BLaER1 (cell line): ENCODE results near the gene KLF7.

ENCODE experiments used
- H3K27ac ChIP-seq: shearing (Covaris generic); formaldehyde crosslinking; 2 replicates; pipeline ENCODE4 v1.8.1; 2022
- H3K27me3 ChIP-seq: shearing (Covaris generic); formaldehyde crosslinking; 2 replicates; pipeline ENCODE4 v1.8.1; 2022
- H3K36me3 ChIP-seq: shearing (Covaris generic); formaldehyde crosslinking; 2 replicates; pipeline ENCODE4 v1.8.1; 2022
- H3K4me1 ChIP-seq: shearing (Covaris generic); formaldehyde crosslinking; 2 replicates; pipeline ENCODE4 v1.8.1; 2022
- H3K4me2 ChIP-seq: shearing (Covaris generic); formaldehyde crosslinking; 2 replicates; pipeline ENCODE4 v1.8.1; 2022
- H3K4me3 ChIP-seq: shearing (Covaris generic); formaldehyde crosslinking; 2 replicates; pipeline ENCODE4 v1.8.1; 2022
- H3K9ac ChIP-seq: shearing (Covaris generic); formaldehyde crosslinking; 2 replicates; pipeline ENCODE4 v1.8.1; 2022
- H3K9me3 ChIP-seq: shearing (Covaris generic); formaldehyde crosslinking; 2 replicates; pipeline ENCODE4 v1.8.1; 2022
- H4K20me1 ChIP-seq: shearing (Covaris generic); formaldehyde crosslinking; 2 replicates; pipeline ENCODE4 v1.8.1; 2022
- Cebpa-rat ChIP-seq: shearing (Covaris generic); IDR thresholded peaks from 2 replicates; pipeline ENCODE4 v1.8.1; 2022

The KLF7 gene

GRCh38 chr2:207165121-207166038 lies at the start of gene KLF7:
Gene KLF7 (minus strand): TSS chr2:207165948. CDS start chr2:207165568, 380 bp downstream.
- no peak within 1 kb of the TSS for H3K27ac ChIP-seq
- H4K20me1 ChIP-seq: no peaks in the 10 kb centered on the region
- H3K27me3 ChIP-seq: peaks cover 23% of the 10 kb centered on the region
- H3K9me3 ChIP-seq: peaks cover 8% of the 10 kb centered on the region
- TF ChIP-seq Cebpa-rat: no peak
- H3K4me3 ChIP-seq: no peak within 1 kb of the TSS
- peaks cover 6% of the 10 kb centered on the region for H3K4me1 ChIP-seq
- no peak within 1 kb of the TSS for H3K9ac ChIP-seq
- no peaks in the 10 kb centered on the region for H3K36me3 ChIP-seq
- no peak within 1 kb of the TSS for H3K4me2 ChIP-seq

GRCh38 chr2:207215308-207215707 lies 49.6 kb upstream of the KLF7 start:
- Histone ChIP-seq H4K20me1 (no peaks in the 10 kb centered on the region), H3K27ac (no peak overlapping the region), H3K4me2 (no peak overlapping the region), H3K4me3 (no peak overlapping the region), H3K9me3 (no peaks in the 10 kb centered on the region), H3K27me3 (no peaks in the 10 kb centered on the region), H3K9ac (no peak overlapping the region), H3K36me3 (no peaks in the 10 kb centered on the region), H3K4me1 (no peaks in the 10 kb centered on the region)
- no peak for TF ChIP-seq Cebpa-rat

- no peaks in the 10 kb centered on the region for H3K27me3 ChIP-seq
- no peak overlapping the region for H3K4me2 ChIP-seq
- H3K27ac ChIP-seq: no peak overlapping the region
- H3K4me3 ChIP-seq: no peak overlapping the region
- no peaks in the 10 kb centered on the region for H3K4me1 ChIP-seq
- no peaks in the 10 kb centered on the region for H4K20me1 ChIP-seq
- no peak for TF ChIP-seq Cebpa-rat
- H3K9me3 ChIP-seq: no peaks in the 10 kb centered on the region
- no peak overlapping the region for H3K9ac ChIP-seq
- no peaks in the 10 kb centered on the region for H3K36me3 ChIP-seq
Observed at GRCh38 chr2:207214446-207214845, 48.7 kb upstream of the KLF7 start.

- Histone ChIP-seq H3K9ac (no peak overlapping the region), H3K27me3 (no peaks in the 10 kb centered on the region), H3K27ac (no peak overlapping the region), H3K9me3 (no peaks in the 10 kb centered on the region), H3K4me3 (no peak overlapping the region), H4K20me1 (no peaks in the 10 kb centered on the region), H3K4me2 (no peak overlapping the region), H3K4me1 (no peaks in the 10 kb centered on the region), H3K36me3 (no peaks in the 10 kb centered on the region)
- no peak for TF ChIP-seq Cebpa-rat
Observed at GRCh38 chr2:207206011-207206410, 40.3 kb upstream of the KLF7 start.

GRCh38 chr2:207205173-207205957 lies 39.6 kb upstream of the KLF7 start:
- Histone ChIP-seq H3K27me3 (no peaks in the 10 kb centered on the region), H4K20me1 (no peaks in the 10 kb centered on the region), H3K9ac (no peak overlapping the region), H3K4me1 (no peaks in the 10 kb centered on the region), H3K4me3 (no peak overlapping the region), H3K36me3 (no peaks in the 10 kb centered on the region), H3K4me2 (no peak overlapping the region), H3K9me3 (no peaks in the 10 kb centered on the region), H3K27ac (no peak overlapping the region)
- no peak for TF ChIP-seq Cebpa-rat

GRCh38 chr2:207203056-207203455 lies 37.3 kb upstream of the KLF7 start:
- Histone ChIP-seq H4K20me1 (no peaks in the 10 kb centered on the region), H3K4me1 (no peaks in the 10 kb centered on the region), H3K9ac (no peak overlapping the region), H3K4me3 (no peak overlapping the region), H3K27ac (no peak overlapping the region), H3K27me3 (no peaks in the 10 kb centered on the region), H3K9me3 (no peaks in the 10 kb centered on the region), H3K4me2 (no peak overlapping the region), H3K36me3 (no peaks in the 10 kb centered on the region)
- no peak for TF ChIP-seq Cebpa-rat

GRCh38 chr2:207202645-207203044 lies 36.9 kb upstream of the KLF7 start:
- no peak for TF ChIP-seq Cebpa-rat
- Histone ChIP-seq H3K9ac (no peak overlapping the region), H3K27ac (no peak overlapping the region), H3K4me1 (no peaks in the 10 kb centered on the region), H4K20me1 (no peaks in the 10 kb centered on the region), H3K27me3 (no peaks in the 10 kb centered on the region), H3K9me3 (no peaks in the 10 kb centered on the region), H3K4me2 (no peak overlapping the region), H3K36me3 (no peaks in the 10 kb centered on the region), H3K4me3 (no peak overlapping the region)

- no peaks in the 10 kb centered on the region for H3K27me3 ChIP-seq
- no peak overlapping the region for H3K4me2 ChIP-seq
- no peaks in the 10 kb centered on the region for H3K4me1 ChIP-seq
- no peak for TF ChIP-seq Cebpa-rat
- H3K27ac ChIP-seq: no peak overlapping the region
- H3K9me3 ChIP-seq: no peaks in the 10 kb centered on the region
- H3K4me3 ChIP-seq: no peak overlapping the region
- H3K9ac ChIP-seq: no peak overlapping the region
- no peaks in the 10 kb centered on the region for H4K20me1 ChIP-seq
- no peaks in the 10 kb centered on the region for H3K36me3 ChIP-seq
Observed at GRCh38 chr2:207201416-207201815, 35.7 kb upstream of the KLF7 start.

GRCh38 chr2:207200136-207200535 lies 34.4 kb upstream of the KLF7 start:
- H3K4me3 ChIP-seq: no peak overlapping the region
- H3K4me1 ChIP-seq: no peaks in the 10 kb centered on the region
- H3K27me3 ChIP-seq: no peaks in the 10 kb centered on the region
- H4K20me1 ChIP-seq: no peaks in the 10 kb centered on the region
- H3K4me2 ChIP-seq: no peak overlapping the region
- no peaks in the 10 kb centered on the region for H3K36me3 ChIP-seq
- H3K9me3 ChIP-seq: no peaks in the 10 kb centered on the region
- TF ChIP-seq Cebpa-rat: no peak
- H3K27ac ChIP-seq: no peak overlapping the region
- H3K9ac ChIP-seq: no peak overlapping the region

GRCh38 chr2:207194028-207194427 lies 28.3 kb upstream of the KLF7 start:
- H3K4me1 ChIP-seq: peaks cover 6% of the 10 kb centered on the region; the same call in 1 of the 2 replicates
- H3K27me3 ChIP-seq: no peaks in the 10 kb centered on the region
- no peaks in the 10 kb centered on the region for H4K20me1 ChIP-seq
- TF ChIP-seq Cebpa-rat: no peak
- H3K27ac ChIP-seq: no peak overlapping the region
- H3K4me2 ChIP-seq: no peak overlapping the region
- no peak overlapping the region for H3K4me3 ChIP-seq
- no peaks in the 10 kb centered on the region for H3K9me3 ChIP-seq
- H3K36me3 ChIP-seq: no peaks in the 10 kb centered on the region
- H3K9ac ChIP-seq: no peak overlapping the region
